ACC112 (cell line): Measurements from ENCODE around the gene CTXND1.
A peak's percentile ranks its signal among the peaks of the same experiment; 100 is the strongest.

ENCODE experiments used
- H2AFZ ChIP-seq: fragments of 200-600 bp; sonication (generic); one replicate; pipeline ENCODE4 v1.6.0; 2017; ENCODE audit warnings: antibody characterized with exemption, low read length; ENCODE audit not compliant: unreplicated experiment
- H3K27ac ChIP-seq: fragments of 200-600 bp; sonication (generic); 2 replicates; pipeline ENCODE4 v1.5.1; 2014; ENCODE audit warnings: low read depth, mild to moderate bottlenecking, antibody characterized with exemption, low read length, moderate library complexity
- H3K27me3 ChIP-seq: fragments of 200-600 bp; sonication (generic); 2 replicates; pipeline ENCODE4 v1.6.1; 2014; ENCODE audit warnings: mild to moderate bottlenecking, antibody characterized with exemption, low read length, moderate library complexity, mixed read lengths; ENCODE audit not compliant: insufficient read depth
- H3K36me3 ChIP-seq: fragments of 200-600 bp; sonication (generic); 2 replicates; pipeline ENCODE4 v1.6.1; 2016; ENCODE audit warnings: mild to moderate bottlenecking, antibody characterized with exemption, low read length, moderate library complexity, mixed read lengths; ENCODE audit not compliant: insufficient read depth
- H3K4me1 ChIP-seq: fragments of 200-600 bp; sonication (generic); one replicate; pipeline ENCODE4 v1.6.1; 2016; ENCODE audit warnings: low read length, mixed read lengths; ENCODE audit not compliant: insufficient read depth, unreplicated experiment, control insufficient read depth
- H3K4me3 ChIP-seq: fragments of 200-600 bp; sonication (generic); 2 replicates; pipeline ENCODE4 v1.5.1; 2014; ENCODE audit warnings: mild to moderate bottlenecking, low read depth, low read length
- H3K79me2 ChIP-seq: fragments of 200-600 bp; sonication (generic); one replicate; pipeline ENCODE4 v1.6.0; 2016; ENCODE audit warnings: low read length; ENCODE audit not compliant: control insufficient read depth, unreplicated experiment, insufficient read depth

CTXND1 gene

GRCh38 chr15:80260551-80260950 lies 8.5 kb upstream of the CTXND1 start:
- peaks cover 66% of the 10 kb centered on the region for H3K27me3 ChIP-seq
- no peak overlapping the region for H2AFZ ChIP-seq
- H3K4me1 ChIP-seq: no peaks in the 10 kb centered on the region
- no peaks in the 10 kb centered on the region for H3K79me2 ChIP-seq
- H3K27ac ChIP-seq: no peak overlapping the region
- no peaks in the 10 kb centered on the region for H3K36me3 ChIP-seq
- H3K4me3 ChIP-seq: no peak overlapping the region

- Histone ChIP-seq H3K4me1 (no peaks in the 10 kb centered on the region), H3K4me3 (no peak overlapping the region), H3K79me2 (no peaks in the 10 kb centered on the region), H3K27me3 (peaks cover 67% of the 10 kb centered on the region), H3K36me3 (no peaks in the 10 kb centered on the region), H2AFZ (no peak overlapping the region), H3K27ac (no peak overlapping the region)
Observed at GRCh38 chr15:80259942-80260510, 8.0 kb upstream of the CTXND1 start.

GRCh38 chr15:80251428-80252120 lies 439 bp downstream of the CTXND1 start:
- Histone ChIP-seq H2AFZ (no peak overlapping the region), H3K27me3 (peaks cover 96% of the 10 kb centered on the region), H3K4me1 (peaks cover 5% of the 10 kb centered on the region), H3K27ac (no peak overlapping the region), H3K36me3 (no peaks in the 10 kb centered on the region), H3K4me3 (peak overlapping the region; percentile 50; the same call in 1 of the 2 replicates), H3K79me2 (no peaks in the 10 kb centered on the region)

GRCh38 chr15:80250614-80251427 lies 1.2 kb downstream of the CTXND1 start:
- Histone ChIP-seq H2AFZ (no peak overlapping the region), H3K36me3 (no peaks in the 10 kb centered on the region), H3K4me3 (peak overlapping the region; percentile 50; the same call in 1 of the 2 replicates), H3K27ac (no peak overlapping the region), H3K27me3 (peaks cover 99% of the 10 kb centered on the region), H3K79me2 (no peaks in the 10 kb centered on the region), H3K4me1 (peaks cover 5% of the 10 kb centered on the region)

- Histone ChIP-seq H3K27me3 (peaks cover 99% of the 10 kb centered on the region), H3K36me3 (no peaks in the 10 kb centered on the region)
Observed at GRCh38 chr15:80249973-80250372, 2.0 kb downstream of the CTXND1 start.

GRCh38 chr15:80247320-80247719 lies 4.7 kb downstream of the CTXND1 start:
- no peaks in the 10 kb centered on the region for H3K79me2 ChIP-seq
- peaks cover 5% of the 10 kb centered on the region for H3K4me1 ChIP-seq
- H3K36me3 ChIP-seq: no peaks in the 10 kb centered on the region
- H3K4me3 ChIP-seq: no peak overlapping the region
- peaks cover 98% of the 10 kb centered on the region for H3K27me3 ChIP-seq
- H2AFZ ChIP-seq: no peak overlapping the region
- no peak overlapping the region for H3K27ac ChIP-seq

More at GRCh38 chr15:80249973-80250372, 2.0 kb downstream of the CTXND1 start:
- no peak overlapping the region for H2AFZ ChIP-seq
- peaks cover 5% of the 10 kb centered on the region for H3K4me1 ChIP-seq
- H3K27ac ChIP-seq: no peak overlapping the region
- H3K4me3 ChIP-seq: no peak overlapping the region
- no peaks in the 10 kb centered on the region for H3K79me2 ChIP-seq

- H2AFZ ChIP-seq: no peak overlapping the region
- H3K4me3 ChIP-seq: no peak overlapping the region
- H3K4me1 ChIP-seq: peaks cover 3% of the 10 kb centered on the region
- H3K27me3 ChIP-seq: peaks cover 98% of the 10 kb centered on the region
- no peaks in the 10 kb centered on the region for H3K79me2 ChIP-seq
- no peaks in the 10 kb centered on the region for H3K36me3 ChIP-seq
- no peak overlapping the region for H3K27ac ChIP-seq
Observed at GRCh38 chr15:80246425-80246894, 5.6 kb downstream of the CTXND1 start.

- Histone ChIP-seq H3K27ac (no peak overlapping the region), H3K4me3 (no peak overlapping the region), H3K27me3 (peaks cover 73% of the 10 kb centered on the region), H3K36me3 (no peaks in the 10 kb centered on the region), H3K4me1 (no peaks in the 10 kb centered on the region), H3K79me2 (no peaks in the 10 kb centered on the region), H2AFZ (no peak overlapping the region)
Observed at GRCh38 chr15:80242802-80243201, 9.2 kb downstream of the CTXND1 start.

- no peaks in the 10 kb centered on the region for H3K79me2 ChIP-seq
Observed at GRCh38 chr15:80242132-80242769, 9.8 kb downstream of the CTXND1 start.

GRCh38 chr15:80241508-80241907 lies 10.5 kb downstream of the CTXND1 start:
- Histone ChIP-seq H3K4me3 (no peak overlapping the region), H3K4me1 (no peaks in the 10 kb centered on the region), H3K79me2 (no peaks in the 10 kb centered on the region), H3K27ac (no peak overlapping the region), H3K36me3 (no peaks in the 10 kb centered on the region), H3K27me3 (peaks cover 60% of the 10 kb centered on the region), H2AFZ (no peak overlapping the region)

More at GRCh38 chr15:80242132-80242769, 9.8 kb downstream of the CTXND1 start:
- Histone ChIP-seq H3K4me1 (no peaks in the 10 kb centered on the region), H3K4me3 (no peak overlapping the region), H3K27me3 (peaks cover 68% of the 10 kb centered on the region), H3K36me3 (no peaks in the 10 kb centered on the region), H3K27ac (no peak overlapping the region), H2AFZ (no peak overlapping the region)
